ENCODE measurements around the gene IL36B.

The IL36B gene

DNA sequence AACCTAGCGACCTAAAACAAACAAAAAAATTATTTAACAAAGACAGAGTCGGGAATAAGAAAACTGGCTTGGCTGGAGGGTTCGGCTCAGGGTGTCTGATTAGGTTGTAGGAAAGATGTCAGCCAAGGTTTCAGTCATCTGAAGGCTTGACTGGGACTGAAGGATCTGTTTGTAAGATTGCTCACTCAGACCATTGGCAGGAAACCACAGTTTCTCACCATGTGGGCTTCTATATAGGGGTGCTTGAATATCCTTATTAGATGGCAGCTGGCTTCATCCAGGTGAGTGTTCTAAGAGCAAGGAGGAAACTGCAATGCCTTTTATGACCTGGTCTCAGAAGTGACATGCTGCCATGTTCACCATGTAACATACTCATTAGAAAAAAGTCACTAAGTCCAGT lies 999 bp upstream of the IL36B start:
- DNase-seq (ENCODE audit: low read depth) = no peak

DNA sequence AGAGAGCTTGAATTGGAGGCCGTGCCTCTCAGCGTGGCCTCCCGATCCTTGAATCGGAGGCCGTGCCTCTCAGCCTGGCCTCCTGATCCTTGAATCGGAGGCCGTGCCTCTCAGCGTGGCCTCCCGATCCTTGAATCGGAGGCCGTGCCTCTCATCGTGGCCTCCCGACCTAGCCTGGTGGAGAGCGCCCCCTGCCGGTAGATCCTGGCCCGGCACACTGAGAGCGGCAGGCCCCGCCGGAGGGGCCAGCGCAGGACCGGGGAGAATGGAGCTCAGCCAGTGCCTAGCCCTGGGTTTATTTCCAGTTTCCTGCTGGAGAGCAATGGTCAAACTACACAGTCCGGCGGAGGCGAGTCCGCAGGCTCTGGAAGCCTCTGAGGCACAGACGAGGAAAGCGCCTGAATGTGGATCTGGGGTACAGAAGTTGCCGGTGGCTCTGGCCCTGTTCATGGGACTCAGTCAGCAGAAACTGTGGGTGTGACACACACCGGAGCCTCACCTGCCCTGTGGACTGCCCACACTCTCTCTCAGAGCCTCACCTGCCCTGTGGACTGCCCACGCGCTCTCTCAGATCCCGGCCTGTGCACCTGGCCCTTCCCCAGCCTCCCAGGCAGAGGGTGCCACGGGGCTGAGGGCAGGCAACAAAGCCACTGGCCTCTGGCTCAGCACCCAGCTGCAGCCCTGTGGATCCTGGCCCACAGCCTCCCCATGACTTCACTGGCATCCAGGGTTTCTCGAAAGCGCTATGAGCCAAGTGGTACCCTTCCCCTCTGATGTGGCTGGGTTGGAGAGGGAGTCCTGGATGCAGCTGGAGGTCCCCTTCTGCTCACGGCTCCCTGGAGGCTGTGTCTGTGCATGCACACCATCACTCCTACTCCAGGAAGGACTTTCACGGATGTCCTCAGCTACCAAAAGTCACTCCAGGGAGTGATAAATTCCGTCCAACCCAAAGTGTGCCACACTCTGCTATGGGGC lies 1.5 kb downstream of the IL36B start:
- DNase-seq (ENCODE audit: low read depth) = no peak

DNA sequence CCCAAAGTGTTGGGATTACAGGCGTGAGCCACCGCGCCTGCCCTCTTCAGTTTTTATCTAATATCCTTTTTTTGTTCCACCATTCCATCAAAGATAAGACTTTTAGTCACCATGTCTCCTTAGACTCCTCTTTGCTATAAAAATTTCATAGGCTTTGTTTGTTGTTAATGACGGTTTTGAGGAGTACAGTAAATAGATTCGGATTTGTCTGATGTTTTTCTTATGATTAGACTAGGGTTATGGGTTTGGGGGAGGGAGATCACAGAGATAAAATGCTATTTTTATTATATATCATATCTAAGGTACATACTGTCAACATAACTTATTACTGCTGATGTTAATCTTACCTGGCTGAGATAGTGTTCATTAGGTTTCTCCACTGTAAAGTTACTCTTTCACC lies 6.2 kb downstream of the IL36B start:
- DNase-seq (ENCODE audit: low read depth) = no peak

DNA sequence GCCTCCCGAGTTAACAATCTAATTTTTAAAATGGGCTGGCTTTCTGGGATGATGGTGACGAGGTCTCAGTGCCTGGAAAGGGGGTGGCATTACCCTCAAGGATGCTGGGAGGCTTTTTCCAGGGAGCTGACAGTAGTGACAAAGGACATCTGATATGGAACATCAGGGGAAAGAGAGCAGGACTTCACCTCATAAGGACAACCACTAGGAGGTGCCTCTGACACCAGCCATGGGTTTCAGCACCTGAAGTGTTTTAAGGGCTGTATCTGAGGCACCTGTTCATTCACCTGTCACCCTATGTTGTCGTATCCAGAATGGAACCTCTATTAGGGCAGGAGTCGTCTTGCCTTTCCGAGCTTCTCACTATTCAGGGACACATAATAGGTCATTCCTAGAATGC lies 10.8 kb downstream of the IL36B start:
- no peak for DNase-seq (ENCODE audit: low read depth)

DNA sequence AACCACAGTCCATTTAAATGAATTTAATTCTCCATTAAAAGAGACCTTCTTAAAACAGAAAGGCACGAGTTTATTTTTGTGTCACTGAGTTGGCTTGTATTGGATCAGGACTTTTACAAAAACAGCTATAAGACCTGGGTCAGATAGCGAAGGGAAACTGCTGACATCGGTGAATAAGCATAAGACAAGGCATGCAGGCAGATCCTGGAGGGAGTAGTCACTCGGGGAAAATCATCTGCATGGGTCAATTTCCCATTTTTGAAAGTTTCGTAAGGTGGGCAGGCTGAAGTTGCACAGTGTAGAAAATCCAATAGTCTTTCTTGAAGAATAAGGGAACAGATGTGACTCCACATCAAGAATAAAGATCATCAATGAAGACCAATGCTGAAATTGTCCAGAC lies 12.9 kb downstream of the IL36B start:
- DNase-seq (ENCODE audit: low read depth) = no peak

DNA sequence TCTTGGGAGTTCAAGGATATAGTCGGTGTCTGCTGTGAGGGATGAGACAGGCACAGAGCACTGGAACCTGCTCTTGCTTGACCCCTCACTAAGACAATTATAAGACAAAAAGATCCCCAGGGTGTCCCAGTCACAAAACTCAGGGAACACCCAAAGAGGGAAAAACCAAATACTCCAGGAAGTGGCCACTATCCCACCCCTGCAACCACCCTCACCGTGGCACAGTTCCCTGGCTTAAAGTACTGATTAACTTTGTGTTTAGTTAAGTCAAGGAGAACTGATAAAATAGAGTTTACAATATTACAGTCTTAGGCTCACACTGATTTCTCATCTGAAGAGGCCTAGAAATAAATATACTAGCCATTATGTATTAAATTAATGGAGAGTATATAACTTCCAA lies 13.5 kb downstream of the IL36B start:
- no peak for DNase-seq (ENCODE audit: low read depth)

DNA sequence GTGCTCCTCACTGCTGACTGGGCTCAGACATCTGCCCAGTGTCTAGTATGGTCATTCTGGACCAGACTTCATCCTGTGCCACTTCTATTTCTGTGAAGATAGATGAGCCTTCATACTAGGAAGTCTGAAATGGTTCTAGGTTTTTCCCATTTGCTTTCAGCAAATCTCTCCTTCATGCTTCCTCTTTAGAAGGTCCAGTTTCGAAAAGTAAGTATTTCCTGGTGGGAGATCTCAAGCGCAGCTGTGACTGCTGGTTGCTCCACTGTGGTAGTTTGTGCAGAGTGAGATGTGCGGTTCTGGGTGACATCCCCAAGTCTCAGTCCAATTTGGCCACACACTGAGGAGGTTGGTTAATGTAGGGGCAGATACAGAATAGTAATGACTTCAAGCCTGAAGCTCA lies 14.4 kb downstream of the IL36B start:
- DNase-seq (ENCODE audit: low read depth) = no peak

DNA sequence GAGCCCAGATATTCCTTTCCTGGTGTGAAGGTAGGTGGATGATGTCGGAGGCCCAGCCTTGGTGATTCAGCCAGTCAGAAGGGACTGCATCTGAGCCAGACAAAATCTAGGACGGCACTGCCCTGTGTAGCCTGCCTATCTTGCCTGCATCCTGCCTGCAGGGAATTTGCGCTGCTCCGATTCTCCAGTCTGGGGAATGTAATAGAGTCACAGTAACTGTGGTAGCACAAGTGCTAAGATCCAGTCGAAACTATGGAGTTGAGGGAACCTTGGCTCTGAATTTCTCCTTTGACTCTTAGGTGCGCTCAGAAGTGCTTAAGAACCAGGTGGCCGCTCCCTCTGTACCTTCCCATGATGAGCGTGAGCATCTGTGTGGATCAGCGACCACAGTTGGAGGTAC lies 15.9 kb downstream of the IL36B start:
- no peak for DNase-seq (ENCODE audit: low read depth)

DNA sequence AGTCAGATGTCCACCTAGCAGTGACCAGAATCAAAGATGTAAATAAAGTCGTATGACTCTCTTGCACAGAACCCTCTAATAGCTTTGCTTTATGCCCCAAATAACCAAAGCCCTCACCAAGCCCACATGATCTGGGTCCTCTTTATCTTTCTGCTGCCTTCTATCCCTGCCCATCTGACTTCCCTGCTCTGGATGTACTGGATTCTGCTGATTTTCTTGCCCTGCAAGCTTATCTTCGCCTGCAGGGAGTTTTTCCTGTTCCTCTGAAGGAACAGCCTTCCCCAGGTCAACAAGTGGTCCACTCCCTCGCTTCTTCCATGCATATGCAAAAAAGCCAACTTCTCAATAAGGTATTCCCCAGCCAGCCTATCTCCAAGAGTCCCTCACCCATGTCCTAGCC lies 18.7 kb downstream of the IL36B start:
- DNase-seq (ENCODE audit: low read depth) = no peak

DNA sequence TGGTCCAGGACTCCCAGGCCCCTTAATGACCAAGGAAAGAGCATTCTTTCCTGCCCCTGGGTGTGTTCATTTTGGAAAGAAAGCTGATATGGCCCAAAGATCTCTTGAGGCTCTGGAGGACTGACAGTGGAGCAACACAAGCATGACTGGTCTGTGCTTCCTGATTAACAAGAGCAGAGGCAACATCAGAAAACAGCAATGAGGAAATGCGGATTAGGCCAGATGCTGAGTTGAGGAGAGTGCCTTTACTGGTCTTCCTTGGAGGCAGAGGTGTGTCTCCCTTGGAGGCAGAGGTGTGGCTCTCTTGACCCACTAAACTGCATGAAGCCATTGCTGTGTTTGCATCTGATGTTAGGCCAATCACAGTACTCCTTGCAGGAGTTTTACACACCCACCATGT lies 19.9 kb downstream of the IL36B start:
- no peak for DNase-seq (ENCODE audit: low read depth)

DNA sequence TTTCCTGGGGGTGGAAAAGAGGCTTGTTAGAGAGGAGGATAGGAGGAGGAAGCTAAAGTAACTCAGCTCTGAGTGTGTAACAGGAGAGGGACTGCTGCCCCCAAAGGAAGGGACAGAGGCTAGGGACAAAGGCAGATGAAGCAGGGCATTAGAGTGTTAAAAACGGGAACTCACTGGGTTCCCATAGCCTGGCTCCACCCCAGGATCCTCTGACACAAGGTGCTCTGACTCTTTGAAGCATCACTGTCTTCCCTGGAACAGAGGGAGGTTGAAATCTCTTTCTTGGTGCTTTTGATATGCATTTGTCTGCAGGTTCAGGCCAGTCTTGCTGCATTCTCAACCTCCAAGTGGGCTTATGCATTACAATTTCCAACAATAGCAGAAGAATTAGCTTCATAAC lies 24.6 kb downstream of the IL36B start:
- DNase-seq (ENCODE audit: low read depth) = no peak

DNA sequence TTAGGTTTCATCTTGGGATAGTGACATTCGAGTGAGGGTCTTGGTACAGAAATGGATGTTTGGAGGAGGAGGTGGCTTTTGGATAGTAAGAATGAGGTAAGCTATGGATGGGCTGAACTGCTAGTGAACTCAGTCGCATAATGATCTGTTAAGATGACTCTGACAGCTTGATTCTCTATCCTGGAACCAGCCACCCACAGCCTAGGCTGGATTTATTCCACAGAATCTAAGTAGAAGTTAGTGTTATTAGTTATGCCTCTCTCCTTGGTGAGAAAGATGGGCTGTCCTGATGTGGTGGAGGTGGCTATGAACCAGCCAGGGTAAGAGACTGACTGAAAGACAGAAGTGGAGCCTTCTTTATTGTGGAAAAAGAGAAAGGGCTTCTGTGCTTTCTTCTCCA lies 25.0 kb downstream of the IL36B start:
- no peak for DNase-seq (ENCODE audit: low read depth)

DNA sequence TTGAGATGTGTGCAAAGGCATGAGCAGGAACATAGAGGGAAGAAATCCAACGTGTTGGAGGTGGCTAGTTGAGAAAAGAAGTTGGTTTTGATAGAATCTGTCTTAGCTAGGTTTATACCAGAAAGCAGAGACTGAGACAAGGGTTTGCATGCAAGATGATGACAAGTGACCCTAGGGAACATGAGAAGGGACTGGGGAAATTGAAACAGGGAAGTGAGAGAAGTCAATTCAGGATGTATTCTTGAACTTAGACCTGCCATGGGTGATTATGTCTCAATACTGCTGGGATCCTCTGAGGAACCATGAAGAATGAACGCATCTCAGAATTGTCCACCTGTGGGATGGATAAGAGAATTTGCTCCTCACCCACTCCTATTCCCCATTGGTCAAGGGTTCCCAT lies 26.9 kb downstream of the IL36B start:
- DNase-seq (ENCODE audit: low read depth) = no peak

DNA sequence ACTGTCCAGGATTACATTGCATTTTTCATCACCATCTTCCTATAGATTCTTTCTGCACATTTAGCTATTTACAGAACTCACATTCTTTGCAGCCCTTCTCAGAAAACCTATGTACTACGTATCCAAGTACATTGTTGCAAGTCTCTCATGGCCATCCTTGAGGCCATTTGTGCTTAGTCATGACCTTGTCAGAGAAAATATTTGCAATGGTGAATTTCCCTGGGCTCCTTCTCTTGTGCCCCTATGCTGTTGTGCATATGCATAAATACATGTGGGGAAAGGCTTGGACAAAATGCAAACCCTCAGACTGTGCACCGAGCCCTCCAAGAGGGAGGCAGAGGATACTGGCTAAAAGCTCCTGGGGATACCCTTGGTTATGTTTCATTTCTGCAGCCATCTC lies 27.9 kb downstream of the IL36B start:
- no peak for DNase-seq (ENCODE audit: low read depth)

DNA sequence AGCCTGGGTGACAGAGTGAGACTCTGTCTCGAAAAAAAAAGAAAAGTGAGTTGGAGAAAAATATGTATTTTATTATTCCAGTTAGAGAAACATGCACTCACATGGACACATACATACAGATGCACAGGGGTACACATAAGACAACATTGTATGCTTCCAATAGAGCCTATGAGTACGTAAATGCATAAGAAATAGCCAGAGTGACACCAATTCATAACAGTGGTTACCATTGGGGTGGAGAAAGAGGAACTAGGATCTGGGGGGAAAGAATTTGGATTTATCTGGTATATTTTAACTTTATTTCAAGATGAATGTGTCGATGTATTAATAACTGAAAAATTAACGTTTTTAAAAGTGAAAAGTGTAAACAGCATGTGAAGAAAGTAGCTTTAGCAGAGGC lies 31.4 kb downstream of the IL36B start:
- DNase-seq (ENCODE audit: low read depth) = no peak

DNA sequence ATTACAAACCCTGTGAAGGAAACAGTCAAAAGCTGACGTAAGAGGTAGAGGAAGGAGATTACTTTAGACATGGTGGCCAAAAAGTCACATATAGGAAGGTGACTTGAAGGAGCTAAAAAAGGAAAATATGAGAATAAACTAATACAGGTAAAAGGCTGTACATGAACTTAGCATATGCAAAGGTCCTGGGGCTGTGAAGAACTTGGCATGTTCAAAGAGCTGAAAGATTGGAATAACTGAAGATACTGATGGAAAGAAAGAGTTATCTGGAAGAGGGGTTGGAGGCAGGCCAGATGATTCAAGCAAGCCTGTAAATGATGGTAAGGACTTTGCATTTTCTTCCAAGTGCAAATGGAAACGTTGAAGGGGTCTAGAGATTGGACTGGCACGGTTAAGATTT lies 34.2 kb downstream of the IL36B start:
- DNase-seq (ENCODE audit: low read depth) = no peak

DNA sequence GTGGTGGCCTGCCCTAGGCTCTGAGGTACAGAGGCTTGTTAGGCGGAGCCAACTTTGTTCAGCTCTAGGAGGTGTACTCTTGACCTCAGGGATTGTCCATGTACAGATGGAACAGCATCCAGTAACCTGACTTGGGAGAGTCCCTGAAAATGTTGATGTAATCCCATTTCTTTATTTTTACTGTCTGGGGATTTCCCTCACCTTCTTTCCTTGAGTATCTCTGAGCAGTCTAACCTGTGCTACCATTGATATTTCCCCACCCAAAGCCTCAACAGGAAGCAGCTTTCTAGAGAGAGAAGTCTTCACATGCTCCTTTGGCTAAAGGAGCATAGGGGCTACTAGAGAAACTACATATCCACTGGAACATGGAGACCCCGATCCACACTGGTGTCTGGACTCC lies 37.0 kb downstream of the IL36B start:
- no peak for DNase-seq (ENCODE audit: low read depth)

DNA sequence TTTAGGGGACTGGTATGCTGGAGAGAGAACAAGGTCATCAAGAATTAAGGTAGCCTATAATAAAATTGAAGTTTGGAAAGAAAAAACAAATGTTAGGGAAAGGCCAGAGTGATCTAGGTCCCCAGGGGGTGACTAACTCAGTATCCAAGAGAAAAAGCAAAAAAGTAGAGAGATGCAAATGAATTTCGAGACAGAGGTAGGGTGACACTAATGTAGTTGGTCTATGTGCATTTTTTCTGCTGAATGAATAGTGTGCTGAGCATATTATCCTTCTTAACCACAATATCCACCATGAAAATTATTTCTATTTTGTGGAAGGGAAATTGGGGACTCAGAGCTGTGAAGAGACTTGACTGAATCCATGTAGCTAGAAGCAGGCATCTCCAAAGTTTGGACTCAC lies 37.6 kb downstream of the IL36B start:
- no peak for DNase-seq (ENCODE audit: low read depth)

DNA sequence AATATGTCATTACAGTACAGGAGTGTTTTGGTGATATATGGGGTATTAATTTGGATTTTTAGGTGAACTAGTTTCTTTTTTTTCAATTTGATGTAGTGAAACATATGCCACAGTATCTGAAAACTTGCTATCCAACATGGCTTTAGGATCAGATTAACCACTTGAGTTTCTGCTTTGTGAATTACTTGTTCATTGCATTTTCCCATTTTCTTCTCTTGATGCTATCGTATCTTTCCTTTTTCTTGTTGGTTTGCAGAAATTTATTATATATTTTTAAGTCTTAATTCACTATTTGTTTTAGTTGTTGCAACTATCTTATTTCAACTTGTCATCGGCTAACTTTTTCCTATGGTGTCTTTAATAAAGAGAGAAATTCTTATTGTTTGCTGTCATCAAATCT lies 38.6 kb downstream of the IL36B start:
- DNase-seq (ENCODE audit: low read depth) = no peak

DNA sequence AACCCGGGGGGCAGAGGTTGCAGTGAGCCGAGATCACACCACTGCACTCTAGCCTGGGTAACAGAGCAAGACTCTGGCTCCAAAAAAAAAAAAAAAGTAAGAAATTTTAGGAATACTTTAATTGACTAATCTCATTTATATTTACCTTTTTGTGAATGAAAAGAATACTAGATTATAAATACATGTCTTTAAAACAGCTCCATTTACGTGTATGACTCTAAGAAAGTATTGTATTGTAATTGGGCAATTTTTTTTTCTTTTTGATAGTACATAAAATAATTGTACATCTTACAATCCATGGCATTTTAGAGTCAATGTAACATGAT lies 39.4 kb downstream of the IL36B start:
- DNase-seq (ENCODE audit: low read depth) = no peak

DNA sequence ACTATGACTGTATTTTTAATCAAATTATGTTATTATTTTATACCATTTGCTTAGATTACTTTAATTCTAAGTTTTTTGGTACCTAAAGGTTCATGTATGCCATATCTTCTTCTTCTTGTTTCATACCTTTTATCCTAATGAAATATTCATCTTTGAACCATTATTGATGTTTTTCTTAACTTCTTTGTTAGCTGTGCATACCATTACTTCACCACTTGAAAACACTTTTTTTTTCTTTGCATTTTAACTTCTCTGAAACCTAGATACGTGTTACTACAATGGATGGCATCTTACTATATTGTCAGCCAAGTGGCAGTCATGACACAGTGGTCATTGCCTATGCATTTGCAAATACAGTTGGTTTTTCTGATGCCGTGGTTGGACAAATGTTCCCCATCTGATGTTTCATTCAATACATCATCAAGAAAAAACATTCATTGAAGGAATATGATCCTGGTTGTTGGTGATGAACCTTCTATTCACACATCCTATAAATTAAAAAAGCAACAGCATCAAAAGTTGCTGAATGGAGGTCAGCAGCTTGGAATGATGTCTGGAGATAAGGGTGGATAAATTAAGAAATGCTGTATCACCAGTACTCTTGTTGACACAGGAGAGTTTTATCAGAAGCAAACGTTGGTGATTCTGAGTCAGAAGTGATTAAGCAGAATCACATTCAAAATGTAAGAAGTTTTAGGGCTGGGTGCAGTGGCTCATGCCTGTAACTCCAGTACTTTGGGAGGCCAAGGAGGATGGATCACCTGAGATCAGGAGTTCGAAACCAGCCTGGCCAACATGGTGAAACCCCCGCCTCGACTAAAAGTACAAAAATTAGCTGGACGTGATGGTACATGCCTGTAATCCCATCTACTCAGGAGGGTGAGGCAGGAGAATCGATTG lies 40.0 kb downstream of the IL36B start:
- DNase-seq (ENCODE audit: low read depth) = peak; percentile 69

DNA sequence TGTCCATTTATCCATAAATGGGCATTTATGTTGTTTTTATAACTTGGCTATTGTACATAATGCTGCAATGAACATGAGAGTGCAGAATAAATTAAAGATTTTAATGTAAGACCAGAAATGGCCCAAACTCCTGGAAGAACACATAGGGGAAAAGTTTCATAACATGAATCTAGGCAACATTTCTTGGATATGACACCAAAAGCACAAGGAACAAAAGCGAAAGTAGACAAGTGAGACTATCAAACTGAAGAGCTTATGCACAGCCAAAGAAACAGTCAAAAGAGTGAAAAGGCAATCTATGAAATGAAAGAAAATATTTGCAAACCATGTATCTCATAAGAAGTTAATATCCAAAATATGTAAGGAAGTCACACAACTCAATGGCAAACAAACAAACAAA lies 41.6 kb downstream of the IL36B start:
- no peak for DNase-seq (ENCODE audit: low read depth)

DNA sequence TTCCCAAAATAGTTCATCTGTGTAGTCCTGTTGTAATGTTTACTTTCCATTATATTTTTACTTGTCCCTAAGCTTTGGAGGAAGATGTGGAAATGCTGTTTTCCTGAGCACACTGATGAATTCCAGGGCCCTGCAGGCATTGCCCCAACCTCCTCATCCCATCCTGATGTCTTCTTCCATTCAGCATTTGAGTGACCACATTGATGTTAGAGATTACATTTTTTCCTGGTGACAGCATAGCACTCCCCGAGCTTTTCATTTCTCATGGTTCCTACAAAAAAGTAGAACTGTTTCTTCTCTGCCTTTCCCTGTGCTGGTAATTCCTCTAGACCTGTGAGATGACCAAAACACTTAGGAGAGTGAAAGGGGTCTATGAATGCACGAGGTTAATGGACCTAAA lies 42.6 kb downstream of the IL36B start:
- peak; percentile 38 for DNase-seq (ENCODE audit: low read depth)
